Activated naive CD8-positive, alpha-beta T cell treated with anti-CD3 and anti-CD28 coated beads for 36 hours (primary cell): Measurements from ENCODE around the gene TOR1B. TPM values are rescaled to one million over a fixed set of nuclear protein-coding genes. Genes with fewer than 3 reads are reported as not detected.

Experiments
- total RNA-seq, 2 experiments: library from RNA; stranded (reverse); gene quantifications; one replicate each; pipeline ENCODE4 v1.2.3, GENCODE V29; 2021

The TOR1B gene
- total RNA-seq, 2 experiments from 2014 or later: 18.7 to 19.8 TPM

Other genes starting within 250 kb of the TOR1B start
- not detected for gene C9orf50, start 182.1 kb upstream of the TOR1B start, total RNA-seq
- gene NTMT1, start 177.0 kb upstream of the TOR1B start, total RNA-seq: 10 to 100 TPM; 78.8 to 79.4 TPM
- gene ASB6, start 161.0 kb upstream of the TOR1B start, total RNA-seq: 10 to 100 TPM; 24.9 to 25.1 TPM
- under 1 TPM; 0.66 to 0.76 TPM for gene PRRX2, start 137.5 kb upstream of the TOR1B start, total RNA-seq
- gene PTGES, start 50.1 kb upstream of the TOR1B start, total RNA-seq: under 1 TPM; 0.20 to 0.21 TPM
- 10 to 100 TPM; 42.6 to 42.8 TPM for gene TOR1A, start 21.0 kb downstream of the TOR1B start, total RNA-seq
- 10 to 100 TPM; 66.3 to 68.2 TPM for gene C9orf78, start 32.1 kb downstream of the TOR1B start, total RNA-seq
- gene USP20, start 32.3 kb downstream of the TOR1B start, total RNA-seq: 10 to 100 TPM; 51.1 to 55.4 TPM
- gene FNBP1, start 240.0 kb downstream of the TOR1B start, total RNA-seq: 100 to 1,000 TPM; 198 TPM